Mesenchymal stem cell (in vitro differentiated cells and primary cell): ENCODE data around the gene ARHGEF1. TPM values are rescaled to one million over a fixed set of nuclear protein-coding genes. Genes with fewer than 3 reads are reported as not detected.

Source experiments
- DNase-seq: peaks from one replicate; pipeline ENCODE4 v3.0.0-alpha.2; 2013
- H2AFZ ChIP-seq: one replicate; pipeline ENCODE4 v1.6.1; 2013; ENCODE audit warnings: low read depth, mild to moderate bottlenecking, control low read depth, inconsistent platforms, low read length, moderate library complexity
- H2AK5ac ChIP-seq: 2 replicates; pipeline ENCODE4 v1.6.1; 2013; ENCODE audit warnings: low read length, moderate library complexity, mild to moderate bottlenecking, inconsistent platforms; ENCODE audit not compliant: severe bottlenecking
- H2BK120ac ChIP-seq: one replicate; pipeline ENCODE4 v1.6.1; 2013; ENCODE audit warnings: low read depth, mild to moderate bottlenecking, inconsistent platforms, low read length, moderate library complexity
- H2BK12ac ChIP-seq, 2 experiments: one replicate each; pipeline ENCODE4 v1.6.1; 2013; ENCODE audit warnings: inconsistent platforms in 2 of 2, low read length in 2 of 2, mild to moderate bottlenecking in 2 of 2, moderate library complexity in 2 of 2, control low read depth in 1 of 2
- H2BK15ac ChIP-seq: one replicate; pipeline ENCODE4 v1.6.1; 2013; ENCODE audit warnings: mild to moderate bottlenecking, low read depth, inconsistent platforms; ENCODE audit not compliant: poor library complexity, severe bottlenecking
- H2BK5ac ChIP-seq: 2 replicates; pipeline ENCODE4 v1.6.1; 2013; ENCODE audit warnings: low read depth, mild to moderate bottlenecking, low read length, control low read depth, inconsistent platforms; ENCODE audit not compliant: poor library complexity, severe bottlenecking
- H3K14ac ChIP-seq, 2 experiments: one replicate each; pipeline ENCODE4 v1.6.1; 2013; ENCODE audit warnings: inconsistent platforms in 2 of 2, low read length in 2 of 2, control low read depth in 1 of 2, mild to moderate bottlenecking in 1 of 2, moderate library complexity in 1 of 2
- H3K18ac ChIP-seq, 2 experiments: one replicate each; pipeline ENCODE4 v1.6.1; 2013; ENCODE audit warnings: inconsistent platforms in 2 of 2, low read length in 2 of 2, control low read depth in 1 of 2, low read depth in 1 of 2, mild to moderate bottlenecking in 1 of 2
- H3K23ac ChIP-seq, 2 experiments: one replicate each; pipeline ENCODE4 v1.6.1; 2013; ENCODE audit warnings: inconsistent platforms in 2 of 2, low read length in 2 of 2, mild to moderate bottlenecking in 2 of 2, moderate library complexity in 2 of 2, control low read depth in 1 of 2
- H3K27ac ChIP-seq: 2 replicates; pipeline ENCODE4 v1.5.1; 2013; ENCODE audit warnings: mild to moderate bottlenecking, moderate library complexity, low read length, control low read depth, inconsistent platforms; ENCODE audit not compliant: poor library complexity, severe bottlenecking
- H3K27me3 ChIP-seq, 2 experiments: 2 replicates each; pipeline versions ENCODE4 v1.6.1 to v1.7.0; 2013; ENCODE audit warnings: low read length in 2 of 2, mild to moderate bottlenecking in 2 of 2, moderate library complexity in 2 of 2, control low read depth in 1 of 2, inconsistent platforms in 1 of 2; ENCODE audit not compliant: control insufficient read depth in 1 of 2, insufficient read depth in 1 of 2
- H3K36me3 ChIP-seq, 2 experiments: 2 replicates each; pipeline versions ENCODE4 v1.6.1 to v1.7.0; 2013; ENCODE audit warnings: low read length in 2 of 2, control low read depth in 1 of 2, inconsistent platforms in 1 of 2, low read depth in 1 of 2, mild to moderate bottlenecking in 1 of 2; ENCODE audit not compliant: insufficient read depth in 2 of 2, control insufficient read depth in 1 of 2
- H3K4ac ChIP-seq, 2 experiments: one replicate each; pipeline ENCODE4 v1.6.1; 2013; ENCODE audit warnings: inconsistent platforms in 2 of 2, low read length in 2 of 2, mild to moderate bottlenecking in 2 of 2, moderate library complexity in 2 of 2, control low read depth in 1 of 2, low read depth in 1 of 2
- H3K4me1 ChIP-seq: 2 replicates; pipeline ENCODE4 v1.6.1; 2013; ENCODE audit warnings: low read depth, low read length, control low read depth; ENCODE audit not compliant: control insufficient read depth, insufficient read depth
- H3K4me2 ChIP-seq: 2 replicates; pipeline ENCODE4 v1.6.1; 2013; ENCODE audit warnings: low read length, mild to moderate bottlenecking, inconsistent platforms; ENCODE audit not compliant: poor library complexity, severe bottlenecking
- H3K4me3 ChIP-seq, 2 experiments: 2 replicates each; pipeline versions ENCODE4 v1.5.1 to v1.7.0; 2013; ENCODE audit warnings: low read length in 2 of 2, mild to moderate bottlenecking in 2 of 2, control low read depth in 1 of 2, low read depth in 1 of 2; ENCODE audit not compliant: insufficient read depth in 1 of 2
- H3K79me1 ChIP-seq: replicated peaks from 2 replicates; pipeline ENCODE4 v1.6.1; 2013; ENCODE audit warnings: mild to moderate bottlenecking, control low read depth, low read length, inconsistent platforms; ENCODE audit not compliant: poor library complexity, severe bottlenecking
- H3K9ac ChIP-seq: 2 replicates; pipeline ENCODE4 v1.7.0; 2013; ENCODE audit warnings: mild to moderate bottlenecking, low read length, moderate library complexity
- H3K9me3 ChIP-seq: 2 replicates; pipeline ENCODE4 v1.7.0; 2013; ENCODE audit warnings: mild to moderate bottlenecking, low read length; ENCODE audit not compliant: control insufficient read depth
- H4K8ac ChIP-seq: one replicate; pipeline ENCODE4 v1.6.1; 2013; ENCODE audit warnings: inconsistent platforms, mild to moderate bottlenecking, low read length, moderate library complexity
- H4K91ac ChIP-seq: one replicate; pipeline ENCODE4 v1.6.1; 2013; ENCODE audit warnings: mild to moderate bottlenecking, low read length, inconsistent platforms
- WGBS: methylation state at CpG from one replicate; pipeline ENCODE4 v1.1.7; 2013; ENCODE audit warnings: mixed read lengths; 5-methylcytosine and 5-hydroxymethylcytosine counted together
- small RNA-seq: library from polyadenylated mRNA; stranded (forward); fragments of <200 nt; extraction: miRNeasy Mini kit (QIAGEN cat#:217004); gene quantifications from one replicate; pipeline ENCODE3, GENCODE V24; 2013; ENCODE audit warnings: low read depth

ARHGEF1 gene

GRCh38 chr19:41951686-41952172 lies 68.7 kb downstream of the ARHGEF1 start:
- WGBS: 10% methylated on average over 9 of the region's 12 CpGs
- Histone ChIP-seq H2BK12ac (peak overlapping the region in 1 of 2 experiments; percentile 84), H4K91ac (no peak overlapping the region), H2AFZ (peak overlapping the region; percentile 78), H3K4me3 (no peak overlapping the region), H3K9me3 (no peaks in the 10 kb centered on the region), H3K4me1 (peaks cover 5% of the 10 kb centered on the region), H2AK5ac (no peak overlapping the region), H3K27me3 (no peaks in the 10 kb centered on the region), H2BK5ac (no peak overlapping the region), H3K18ac (no peak overlapping the region), H3K9ac (peak overlapping the region; percentile 41), H4K8ac (no peak overlapping the region), H3K23ac (no peak overlapping the region), H3K79me1 (peaks cover 10% of the 10 kb centered on the region), H3K14ac (peak overlapping the region in 1 of 2 experiments; percentile 79), H2BK15ac (no peak overlapping the region), H3K36me3 (peaks cover 15 to 22% of the 10 kb centered on the region in 2 experiments), H3K4me2 (no peak overlapping the region), H3K4ac (no peak overlapping the region), H3K27ac (no peak overlapping the region), H2BK120ac (no peak overlapping the region)
- DNase-seq: peak; percentile 76

- no peak for DNase-seq
- Histone ChIP-seq H3K14ac (no peak overlapping the region), H3K23ac (peak overlapping the region in 1 of 2 experiments; percentile 56), H3K4me2 (no peak overlapping the region), H2AFZ (no peak overlapping the region), H2BK120ac (no peak overlapping the region), H3K9me3 (no peaks in the 10 kb centered on the region), H4K8ac (no peak overlapping the region), H2BK12ac (no peak overlapping the region), H3K79me1 (peaks cover 21% of the 10 kb centered on the region), H3K4ac (peak overlapping the region in 1 of 2 experiments; percentile 41), H3K36me3 (peaks cover 23 to 29% of the 10 kb centered on the region in 2 experiments), H3K27ac (no peak overlapping the region), H2BK5ac (no peak overlapping the region), H2AK5ac (no peak overlapping the region), H3K9ac (no peak overlapping the region), H3K4me3 (no peak overlapping the region), H2BK15ac (no peak overlapping the region), H3K4me1 (peaks cover 19% of the 10 kb centered on the region), H3K27me3 (no peaks in the 10 kb centered on the region), H4K91ac (no peak overlapping the region), H3K18ac (no peak overlapping the region)
- 87% methylated on average over 5 of the region's 7 CpGs for WGBS
Measured at GRCh38 chr19:41955521-41955920, 72.5 kb downstream of the ARHGEF1 start.

GRCh38 chr19:41956621-41957020 lies 73.6 kb downstream of the ARHGEF1 start:
- H3K4me3 ChIP-seq: no peak overlapping the region
- peaks cover 21% of the 10 kb centered on the region for H3K79me1 ChIP-seq
- peaks cover 23 to 29% of the 10 kb centered on the region in 2 experiments for H3K36me3 ChIP-seq
- no peak overlapping the region for H4K8ac ChIP-seq
- H2AFZ ChIP-seq: no peak overlapping the region
- 96% methylated on average over 13 of the region's 13 CpGs for WGBS
- H3K27me3 ChIP-seq: no peaks in the 10 kb centered on the region
- no peak overlapping the region for H3K4ac ChIP-seq
- no peaks in the 10 kb centered on the region for H3K9me3 ChIP-seq
- no peak overlapping the region for H2AK5ac ChIP-seq
- peak overlapping the region in 1 of 2 experiments; percentile 12 for H3K14ac ChIP-seq
- no peak overlapping the region for H3K9ac ChIP-seq
- no peak overlapping the region for H3K4me2 ChIP-seq
- H4K91ac ChIP-seq: no peak overlapping the region
- DNase-seq: no peak
- no peak overlapping the region for H2BK15ac ChIP-seq
- no peak overlapping the region for H3K23ac ChIP-seq
- H2BK120ac ChIP-seq: no peak overlapping the region
- H3K18ac ChIP-seq: peak overlapping the region in 1 of 2 experiments; percentile 21
- H2BK5ac ChIP-seq: no peak overlapping the region
- no peak overlapping the region for H2BK12ac ChIP-seq
- H3K27ac ChIP-seq: no peak overlapping the region
- peaks cover 16% of the 10 kb centered on the region for H3K4me1 ChIP-seq

Small RNA genes lying within 50 kb of the gene (small RNA-seq; reads per million reads assigned to genes)
- not detected for gene MIR6797
